ENCODE data around the gene GYS1. TPM values are rescaled to one million over a fixed set of nuclear protein-coding genes. Genes with fewer than 3 reads are reported as not detected.
"Not testable (repeated sequence)": the region's sequence is repeated elsewhere in the genome, so short reads cannot be mapped to it uniquely, and the experiment has no call there.

The GYS1 gene
- total RNA-seq, 1 experiment from 2014 or later = 46.1 TPM

- not testable (repeated sequence) for DNase-seq (ENCODE audit: low read depth)
Measured at GRCh38 chr19:49018388-49019241, 25.5 kb upstream of the GYS1 start.

DNA sequence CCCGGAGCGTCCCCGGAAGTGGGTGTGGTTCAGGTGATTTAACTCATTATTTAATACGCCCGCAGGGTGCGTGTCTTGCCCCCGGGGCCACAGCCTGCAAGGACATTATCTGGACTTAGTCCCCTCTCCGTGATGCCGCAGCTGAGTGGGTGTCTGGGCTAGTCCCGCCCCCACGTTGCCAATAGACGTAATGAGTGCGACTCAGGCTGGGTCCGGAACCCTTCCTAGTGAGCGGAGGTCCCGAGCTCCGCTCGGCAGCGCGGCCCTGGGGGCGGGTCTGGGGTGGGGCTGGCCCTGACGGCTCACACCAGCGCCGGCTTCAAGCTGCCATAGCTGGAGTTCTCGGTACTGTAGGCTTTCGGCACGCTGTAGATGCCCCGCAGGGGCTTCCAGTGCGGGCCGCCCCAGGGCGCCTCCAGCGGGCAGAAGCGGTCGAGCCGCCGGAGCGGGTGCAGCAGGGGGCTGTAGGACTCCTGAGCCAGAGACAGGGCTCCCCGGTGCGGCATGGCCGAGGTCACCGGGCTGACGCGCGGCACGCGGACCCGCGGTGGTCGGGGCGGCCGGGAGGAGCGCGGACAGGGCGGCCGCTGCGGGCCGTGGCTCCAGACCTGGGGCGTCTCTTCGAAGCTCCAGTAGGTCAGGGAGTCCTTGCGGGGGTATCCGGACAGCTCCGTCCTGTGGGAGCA, 24.7 kb upstream of the GYS1 start:
- no peak for DNase-seq (ENCODE audit: low read depth)

DNA sequence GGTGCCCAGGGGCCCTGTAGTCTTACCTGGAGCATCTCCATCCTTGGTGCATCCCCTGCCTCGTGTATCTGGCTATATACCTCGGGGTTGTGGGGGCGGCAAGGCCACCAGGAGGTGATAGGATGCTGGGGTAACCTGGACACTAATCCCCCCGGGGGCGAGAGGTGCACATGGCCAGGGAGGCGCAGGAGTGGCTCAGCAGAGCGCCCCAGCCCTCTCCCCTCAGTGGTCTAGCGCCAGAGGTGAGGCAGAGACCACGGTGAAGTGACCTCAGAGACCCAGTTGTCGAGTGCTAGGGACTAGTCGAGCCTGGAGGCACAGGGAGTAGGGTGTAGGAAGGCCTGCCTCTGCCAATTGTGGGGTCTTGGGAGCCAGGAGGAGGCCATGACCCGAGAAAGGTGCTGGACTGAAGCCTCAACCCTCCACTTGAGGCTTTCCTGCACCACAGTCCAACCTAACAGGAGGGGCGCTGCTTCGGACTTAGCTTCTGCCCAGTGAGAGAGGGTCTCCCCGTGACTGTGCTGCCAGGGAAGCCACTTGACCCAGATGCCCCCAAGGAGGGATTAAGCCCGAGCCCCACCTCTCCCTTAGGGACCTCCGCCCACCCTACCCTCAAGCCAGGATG, 24.0 kb upstream of the GYS1 start, which contains the start of gene LHB:
Gene LHB (minus strand): TSS at position 51 of the 625 bp plus-strand sequence. CDS start 10 bp downstream, at position 41.
- DNase-seq (ENCODE audit: low read depth) = no peak

GRCh38 chr19:49016067-49016839, 23.1 kb upstream of the GYS1 start:
- no peak for DNase-seq (ENCODE audit: low read depth)

DNA sequence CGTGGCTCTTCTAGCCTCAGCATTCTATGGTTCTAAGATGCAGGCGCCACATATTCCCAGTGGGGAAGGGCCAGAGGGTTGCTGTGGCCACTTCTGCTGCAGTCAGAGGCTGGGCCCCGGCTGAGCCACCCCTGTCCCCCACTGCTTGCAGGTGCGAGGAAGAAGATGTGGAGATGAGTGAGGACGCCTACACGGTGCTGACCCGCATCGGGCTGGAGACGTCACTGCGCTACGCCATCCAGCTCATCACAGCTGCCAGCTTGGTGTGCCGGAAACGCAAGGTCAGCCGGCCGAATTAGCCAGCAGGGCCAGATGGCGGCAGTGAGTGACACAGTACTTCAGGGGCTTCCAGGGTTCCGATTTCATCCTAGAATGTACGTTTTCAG, 21.8 kb upstream of the GYS1 start:
- no peak for DNase-seq (ENCODE audit: low read depth)

DNA sequence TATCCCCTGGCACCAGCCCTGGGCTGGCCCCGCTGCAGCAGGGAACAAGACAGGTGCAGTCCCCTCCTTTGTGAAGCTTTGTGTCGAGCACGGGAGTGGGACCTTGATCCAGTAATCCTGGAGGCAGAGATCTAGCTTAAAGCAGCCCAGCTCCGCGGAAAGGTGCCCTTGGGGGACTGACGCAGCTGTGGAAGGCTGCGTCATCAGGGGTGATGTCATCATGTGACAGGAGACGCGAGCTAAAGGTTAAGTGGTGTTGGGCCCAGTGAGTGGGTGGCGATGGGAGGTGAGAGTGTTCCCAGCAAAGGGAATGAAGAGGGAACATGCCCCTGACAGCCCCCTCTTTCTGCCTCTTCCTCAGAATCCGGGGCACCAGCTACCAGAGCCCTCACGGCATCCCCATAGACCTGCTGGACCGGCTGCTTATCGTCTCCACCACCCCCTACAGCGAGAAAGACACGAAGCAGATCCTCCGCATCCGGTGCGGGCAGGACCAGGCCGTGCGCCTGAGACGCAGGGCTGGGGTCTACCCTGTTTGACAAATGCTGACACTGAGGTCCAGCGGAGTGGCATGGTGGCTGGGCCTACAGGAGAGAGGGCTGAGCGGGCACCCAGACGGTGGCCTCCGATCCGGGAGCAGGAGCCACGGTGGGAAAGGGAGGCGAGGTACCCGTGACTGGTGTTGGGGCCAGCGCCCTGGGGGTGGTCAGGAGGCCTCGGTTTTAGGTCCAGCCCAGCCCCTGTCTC, 21.2 kb upstream of the GYS1 start:
- no peak for DNase-seq (ENCODE audit: low read depth)

GRCh38 chr19:49011194-49011593, 18.1 kb upstream of the GYS1 start:
- DNase-seq (ENCODE audit: low read depth) = no peak

DNA sequence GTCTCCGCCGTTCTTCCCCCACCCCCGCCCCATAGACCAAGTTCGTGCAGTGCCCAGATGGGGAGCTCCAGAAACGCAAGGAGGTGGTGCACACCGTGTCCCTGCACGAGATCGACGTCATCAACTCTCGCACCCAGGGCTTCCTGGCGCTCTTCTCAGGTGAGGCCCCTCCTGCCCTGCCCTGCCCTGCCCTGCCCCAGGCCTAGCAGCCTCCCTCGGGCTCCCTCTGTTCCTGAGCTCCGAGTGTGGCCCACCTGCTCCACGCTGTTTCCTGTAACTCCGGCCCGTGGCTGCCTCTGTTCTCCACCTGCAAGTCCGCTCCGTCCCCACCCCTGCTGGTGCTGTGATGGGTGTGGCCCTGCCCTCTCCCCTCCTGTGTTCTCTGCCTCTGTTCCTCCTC, 17.3 kb upstream of the GYS1 start:
- no peak for DNase-seq (ENCODE audit: low read depth)

DNA sequence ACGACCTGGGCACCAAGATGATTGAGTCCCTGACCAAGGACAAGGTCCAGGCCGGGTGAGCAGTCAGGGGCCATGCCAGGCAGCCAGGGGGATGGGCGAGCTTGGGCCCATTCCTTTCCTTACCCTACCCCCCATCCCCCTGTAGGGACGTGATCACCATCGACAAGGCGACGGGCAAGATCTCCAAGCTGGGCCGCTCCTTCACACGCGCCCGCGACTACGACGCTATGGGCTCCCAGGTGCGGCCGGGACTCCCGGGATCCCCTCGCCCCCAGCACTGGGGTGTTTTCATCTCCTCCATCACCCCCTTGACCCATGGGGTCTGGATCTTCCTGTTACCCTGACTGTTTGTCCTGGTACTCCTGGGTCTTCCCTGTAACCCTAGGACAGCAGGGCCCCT, 16.7 kb upstream of the GYS1 start:
- DNase-seq (ENCODE audit: low read depth) = no peak

DNA sequence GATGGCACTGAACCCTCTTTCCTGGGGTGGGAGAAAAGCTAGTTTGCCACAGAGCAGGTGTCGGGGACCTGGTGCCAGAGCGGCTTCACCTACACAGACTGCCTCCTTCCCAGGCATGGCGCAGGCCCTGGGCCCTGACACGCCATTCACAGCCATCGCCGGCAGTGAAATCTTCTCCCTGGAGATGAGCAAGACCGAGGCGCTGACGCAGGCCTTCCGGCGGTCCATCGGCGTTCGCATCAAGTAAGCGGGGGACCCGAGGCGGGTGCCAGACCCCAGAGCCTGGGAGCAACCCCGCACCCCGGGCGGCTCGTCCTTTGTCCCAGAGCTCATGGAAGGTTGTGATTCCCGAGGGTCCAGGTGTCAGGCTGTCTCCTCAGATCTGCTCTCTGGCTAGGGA, 13.8 kb upstream of the GYS1 start:
- DNase-seq (ENCODE audit: low read depth) = no peak

GRCh38 chr19:49004964-49005614, 12.0 kb upstream of the GYS1 start:
- DNase-seq (ENCODE audit: low read depth) = no peak

DNA sequence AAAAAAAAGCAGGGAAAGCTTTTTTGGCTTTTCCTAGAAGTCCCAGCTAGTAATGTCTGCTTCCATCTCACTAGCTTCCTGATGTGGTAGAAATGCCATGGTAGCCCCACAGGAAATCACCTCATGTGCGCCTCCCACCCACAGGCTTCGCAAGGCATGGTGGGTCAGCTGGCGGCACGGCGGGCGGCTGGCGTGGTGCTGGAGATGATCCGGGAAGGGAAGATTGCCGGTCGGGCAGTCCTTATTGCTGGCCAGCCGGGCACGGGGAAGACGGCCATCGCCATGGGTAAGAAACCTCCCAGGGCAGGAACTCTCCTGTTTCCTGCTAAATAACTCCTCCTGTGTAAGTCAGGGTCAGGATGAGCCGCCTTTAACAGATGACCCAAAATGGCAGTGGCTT, 11.0 kb upstream of the GYS1 start:
- no peak for DNase-seq (ENCODE audit: low read depth)

GRCh38 chr19:48999481-49000325, 6.6 kb upstream of the GYS1 start:
- peak; percentile 54 for DNase-seq (ENCODE audit: low read depth)

DNA sequence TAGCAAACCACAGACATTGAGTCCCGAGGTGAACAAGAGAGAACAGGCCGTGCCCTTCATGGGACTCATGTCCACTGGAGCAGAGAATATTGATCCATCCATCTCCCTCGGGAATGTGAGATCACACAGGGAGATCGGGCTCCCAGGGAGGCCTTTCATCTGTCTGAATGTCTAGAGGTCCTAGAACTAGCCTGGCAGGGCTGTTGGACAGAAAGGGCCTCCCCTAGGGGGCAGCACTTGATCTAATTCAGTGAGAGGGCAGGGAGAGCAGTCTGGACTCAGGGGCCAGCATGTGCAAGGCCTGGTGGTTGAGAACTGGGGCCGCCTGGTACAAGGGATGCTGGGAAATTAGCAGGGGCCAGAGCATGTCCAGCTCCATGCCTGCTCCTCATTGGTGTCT, 4.9 kb upstream of the GYS1 start:
- DNase-seq (ENCODE audit: low read depth) = peak; percentile 61

- no peak for DNase-seq (ENCODE audit: low read depth)
Measured at GRCh38 chr19:48994035-48994386, 902 bp upstream of the GYS1 start.

- no peak for DNase-seq (ENCODE audit: low read depth)
Measured at GRCh38 chr19:48992581-48993174, 431 bp downstream of the GYS1 start.

GRCh38 chr19:48991873-48992580, 1.1 kb downstream of the GYS1 start:
- DNase-seq (ENCODE audit: low read depth) = peak; percentile 81

GRCh38 chr19:48991011-48991609, 2.0 kb downstream of the GYS1 start:
- DNase-seq (ENCODE audit: low read depth) = no peak

Measured in HT1080 (cell line).